ENCODE data around the gene DPPA4. TPM values are rescaled to one million over a fixed set of nuclear protein-coding genes. Genes with fewer than 3 reads are reported as not detected.

DPPA4 gene
- total RNA-seq, 2 experiments from 2014 or later: not detected

DNA sequence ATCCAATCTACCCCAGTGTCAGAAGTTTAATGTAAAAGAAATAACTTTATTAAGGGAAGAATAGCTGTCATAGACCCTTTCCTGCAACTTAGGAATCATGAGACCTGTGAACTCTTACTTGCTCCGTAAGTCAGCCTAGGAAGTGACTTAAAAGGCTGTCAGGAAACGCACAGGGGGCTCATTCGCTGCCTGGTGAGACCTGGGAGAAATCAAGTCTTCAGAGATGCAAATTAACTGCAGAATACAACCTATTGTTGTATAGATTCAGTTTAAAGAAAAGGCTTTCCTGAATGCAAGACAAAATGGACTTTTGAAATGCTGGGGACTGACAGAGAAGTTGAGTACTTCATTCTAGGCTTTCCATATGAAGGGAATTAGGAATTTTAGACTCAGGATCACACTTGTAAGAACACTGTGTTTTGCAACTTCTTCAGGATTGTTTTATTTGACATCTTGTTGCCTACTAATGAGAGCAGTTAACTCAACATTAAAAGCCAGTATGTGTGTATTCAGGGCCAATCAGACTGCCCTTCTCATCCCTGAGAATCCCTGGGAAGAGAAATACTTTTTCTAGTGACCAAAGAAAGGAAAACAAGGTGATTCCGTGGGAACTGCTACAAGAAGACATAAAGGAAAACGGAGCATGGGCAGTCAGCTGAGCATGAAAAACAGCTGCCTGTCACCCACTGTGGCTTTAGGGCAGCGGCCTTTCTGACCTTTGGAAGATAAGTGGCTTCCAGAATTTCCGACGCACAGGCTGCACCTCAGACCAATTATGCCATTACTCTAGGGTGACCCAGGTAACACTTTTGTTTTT, 18.5 kb upstream of the DPPA4 start:
- Mint-ChIP-seq H3K4me3 (no peak overlapping the region), H3K36me3 (no peaks in the 10 kb centered on the region), H3K9me3 (no peaks in the 10 kb centered on the region), H3K27ac (no peak overlapping the region), H3K4me1 (no peaks in the 10 kb centered on the region), H3K27me3 (peaks cover 3% of the 10 kb centered on the region)
- POLR2A ChIA-PET: no interaction called here
- DNase-seq (no peak), ATAC-seq (ENCODE audit: low read depth) (no peak)

DNA sequence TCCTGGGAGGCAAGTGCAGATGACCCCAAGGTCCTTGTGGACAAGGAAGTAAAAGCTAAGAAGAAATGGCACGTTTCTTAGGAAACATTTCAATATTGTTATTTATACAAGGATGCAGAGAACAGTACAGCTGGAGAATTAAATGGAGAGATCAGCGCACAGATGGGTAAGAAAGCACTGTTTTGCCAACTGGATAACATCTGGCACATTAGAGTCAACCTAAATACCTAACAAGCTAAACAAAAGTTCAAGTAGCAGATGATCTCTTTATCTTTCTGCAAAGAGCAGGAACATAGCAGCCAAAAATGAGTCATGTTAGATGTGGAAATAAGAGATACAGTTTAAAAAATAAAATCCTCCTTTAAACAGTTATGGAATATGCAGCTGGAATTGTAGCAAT, 15.7 kb upstream of the DPPA4 start:
- no peaks in the 10 kb centered on the region for H3K4me1 Mint-ChIP-seq
- ATAC-seq (ENCODE audit: low read depth) (no peak), DNase-seq (no peak)
- POLR2A ChIA-PET: no interaction called here
- H3K4me3 Mint-ChIP-seq: no peak overlapping the region
- peaks cover 3% of the 10 kb centered on the region for H3K27me3 Mint-ChIP-seq
- H3K27ac Mint-ChIP-seq: no peak overlapping the region
- no peaks in the 10 kb centered on the region for H3K36me3 Mint-ChIP-seq
- H3K9me3 Mint-ChIP-seq: no peaks in the 10 kb centered on the region

DNA sequence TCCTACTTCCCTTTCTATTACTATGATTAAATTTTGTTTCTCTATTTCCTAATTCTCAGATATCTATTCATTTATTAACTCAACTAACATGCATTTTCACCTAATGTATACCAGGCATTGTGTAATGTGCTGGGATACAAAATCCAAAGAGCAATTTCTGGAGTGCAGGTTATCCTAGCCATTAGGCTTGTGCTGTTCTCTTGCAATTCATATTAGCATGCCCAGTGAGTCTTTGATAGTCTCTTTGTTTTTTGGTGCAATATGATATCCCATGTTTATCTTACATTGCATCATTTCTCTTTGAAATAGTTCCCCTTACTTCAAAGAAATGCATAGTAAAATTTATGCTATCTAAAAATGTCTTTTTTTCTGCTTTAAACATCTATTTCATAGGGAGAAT, 13.9 kb upstream of the DPPA4 start:
- Mint-ChIP-seq H3K9me3 (no peaks in the 10 kb centered on the region), H3K4me3 (no peak overlapping the region), H3K27ac (no peak overlapping the region), H3K27me3 (peaks cover 3% of the 10 kb centered on the region), H3K4me1 (no peaks in the 10 kb centered on the region), H3K36me3 (no peaks in the 10 kb centered on the region)
- ATAC-seq (ENCODE audit: low read depth) (no peak), DNase-seq (no peak)
- POLR2A ChIA-PET: no interaction called here

DNA sequence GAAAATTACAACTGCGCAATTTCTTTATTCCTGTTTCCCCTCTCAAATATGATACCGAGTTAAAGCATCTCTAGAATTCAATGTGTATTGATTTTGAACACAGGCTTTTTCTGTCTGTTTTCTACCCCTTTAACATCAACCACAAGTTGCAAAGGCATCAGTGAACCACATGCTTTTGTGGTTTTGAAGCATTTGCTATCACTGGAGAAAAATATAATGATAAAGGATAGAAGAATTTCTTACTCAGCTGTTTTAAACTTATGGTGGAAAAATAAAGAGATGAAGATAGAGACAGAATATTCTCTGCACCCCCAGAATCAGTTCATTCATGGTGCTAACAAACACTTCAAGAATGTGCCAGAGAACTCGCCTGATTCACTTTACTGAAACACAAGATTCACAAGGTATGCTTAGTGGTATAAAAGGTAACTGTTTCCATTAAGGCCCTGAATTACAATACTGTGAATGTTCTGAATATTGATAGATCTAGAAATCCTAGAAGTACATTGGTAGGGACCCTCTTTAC, 9.5 kb upstream of the DPPA4 start:
- Mint-ChIP-seq H3K4me1 (no peaks in the 10 kb centered on the region), H3K4me3 (no peak overlapping the region), H3K27me3 (peaks cover 3% of the 10 kb centered on the region), H3K36me3 (no peaks in the 10 kb centered on the region), H3K27ac (no peak overlapping the region), H3K9me3 (peaks cover 2% of the 10 kb centered on the region)
- ATAC-seq (ENCODE audit: low read depth): no peak
- DNase-seq: no peak
- POLR2A ChIA-PET: no interaction called here

DNA sequence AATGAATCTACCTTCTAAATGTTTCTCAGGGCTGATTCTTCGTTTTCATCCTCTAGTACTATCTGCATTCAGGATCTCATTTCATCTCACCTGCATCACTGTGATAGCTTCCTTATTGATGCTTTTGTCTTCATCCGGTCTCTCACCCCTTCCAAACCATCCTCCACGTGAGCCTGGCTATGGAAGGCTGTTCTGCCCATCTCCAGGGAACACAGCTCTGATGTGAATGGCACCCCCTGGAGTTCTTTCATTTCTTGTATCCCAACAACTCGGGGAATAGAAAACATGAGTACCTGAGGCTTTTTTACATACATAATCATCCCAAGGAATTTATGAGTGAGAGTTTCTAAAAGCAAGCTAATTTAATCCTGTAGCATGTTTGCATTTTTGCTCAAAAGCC, 8.8 kb upstream of the DPPA4 start:
- peaks cover 3% of the 10 kb centered on the region for H3K27me3 Mint-ChIP-seq
- POLR2A ChIA-PET: no interaction called here
- no peaks in the 10 kb centered on the region for H3K4me1 Mint-ChIP-seq
- no peak for ATAC-seq (ENCODE audit: low read depth)
- no peak for DNase-seq
- peaks cover 3% of the 10 kb centered on the region for H3K9me3 Mint-ChIP-seq
- no peaks in the 10 kb centered on the region for H3K36me3 Mint-ChIP-seq
- H3K4me3 Mint-ChIP-seq: no peak overlapping the region
- H3K27ac Mint-ChIP-seq: no peak overlapping the region

DNA sequence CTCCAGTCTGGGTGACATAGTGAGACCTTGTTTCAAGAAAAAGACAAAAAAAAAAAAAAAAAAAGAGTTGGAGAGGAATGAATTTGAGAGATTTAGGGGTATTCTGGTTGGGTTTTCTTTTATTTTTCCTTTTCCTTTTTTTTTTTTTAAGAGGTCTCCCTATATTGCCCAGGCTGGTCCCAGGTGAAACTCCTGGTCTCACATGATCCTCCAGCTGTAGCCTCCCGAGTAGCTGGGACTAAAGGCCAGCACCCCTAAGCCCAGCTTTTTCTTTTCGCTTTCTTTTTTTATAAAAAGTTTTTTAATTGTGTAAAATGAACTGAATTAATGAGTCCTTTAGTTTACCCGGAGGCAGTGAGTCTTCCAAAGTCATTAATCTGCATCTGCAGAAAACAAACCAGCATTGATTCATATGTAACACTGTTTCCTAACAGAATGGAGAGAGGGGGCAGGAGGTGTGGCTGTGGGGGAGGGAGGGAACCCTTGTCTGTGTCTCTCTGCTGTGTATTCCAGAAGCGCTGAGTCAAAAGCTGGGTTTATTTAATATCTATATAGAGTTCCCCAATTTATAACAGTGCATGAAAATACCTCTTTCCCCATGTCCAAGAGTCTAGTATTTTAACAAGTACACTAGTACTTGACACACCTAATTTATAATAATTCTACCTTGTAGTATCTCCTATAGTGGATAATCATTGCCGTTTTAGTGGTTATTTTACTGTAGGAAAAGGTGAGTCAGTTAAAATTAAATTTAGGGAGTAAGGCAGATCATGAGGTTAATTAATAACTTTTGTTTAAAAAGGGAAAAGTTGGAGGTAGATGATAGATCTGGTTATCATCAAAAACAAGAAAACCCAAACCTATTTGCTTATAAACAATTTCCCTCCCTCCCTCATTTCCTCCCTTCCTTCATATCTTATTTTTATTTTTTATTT, 2.6 kb upstream of the DPPA4 start:
- Mint-ChIP-seq H3K27me3 (peaks cover 27% of the 10 kb centered on the region), H3K9me3 (peaks cover 3% of the 10 kb centered on the region), H3K36me3 (no peaks in the 10 kb centered on the region), H3K4me3 (no peak overlapping the region), H3K27ac (no peak overlapping the region), H3K4me1 (no peaks in the 10 kb centered on the region)
- ATAC-seq (ENCODE audit: low read depth) (no peak), DNase-seq (no peak)
- POLR2A ChIA-PET: no interaction called here

DNA sequence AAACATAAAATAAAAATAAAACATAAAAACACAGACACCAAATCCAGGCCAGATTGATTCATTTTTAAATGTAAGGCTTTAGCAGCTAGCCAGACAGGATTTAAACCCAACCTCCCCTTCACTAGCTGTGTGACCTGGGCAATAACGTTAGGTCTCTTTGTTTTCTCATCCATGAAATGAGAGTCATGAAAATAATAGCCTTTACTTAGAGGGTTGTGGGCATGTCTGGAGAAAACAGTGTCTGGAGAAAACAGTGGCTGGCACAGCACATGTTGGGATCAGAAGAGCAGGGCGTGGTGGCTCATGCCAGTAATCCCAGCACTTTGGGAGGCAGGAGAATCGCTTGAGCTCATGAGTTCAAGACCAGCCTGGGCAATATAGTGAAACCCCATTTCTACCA, 1.9 kb upstream of the DPPA4 start:
- Mint-ChIP-seq H3K9me3 (peaks cover 3% of the 10 kb centered on the region), H3K4me1 (no peaks in the 10 kb centered on the region), H3K4me3 (no peak overlapping the region), H3K27me3 (peaks cover 31% of the 10 kb centered on the region), H3K27ac (no peak overlapping the region), H3K36me3 (no peaks in the 10 kb centered on the region)
- DNase-seq (no peak), ATAC-seq (ENCODE audit: low read depth) (no peak)
- POLR2A ChIA-PET: no interaction called here

DNA sequence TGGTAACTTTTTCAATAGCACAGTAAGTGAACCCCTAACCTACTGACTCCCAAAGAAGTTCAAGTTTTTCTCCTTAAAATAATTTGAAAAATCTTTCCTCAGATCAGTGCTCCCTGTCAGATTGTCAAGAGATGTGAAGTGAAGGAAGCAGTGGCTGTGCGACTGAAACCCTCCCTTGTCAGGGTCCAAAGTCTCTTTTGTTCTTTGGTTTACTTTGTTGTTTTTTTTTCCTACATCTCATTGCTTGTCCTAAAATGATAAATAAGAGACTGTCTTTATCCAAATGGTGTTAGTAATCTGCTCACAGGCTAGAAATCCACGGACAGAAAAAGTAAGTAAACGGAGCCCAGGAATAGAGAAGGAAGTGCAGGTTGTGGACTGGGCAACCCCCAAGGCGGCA, 976 bp upstream of the DPPA4 start:
- ATAC-seq (ENCODE audit: low read depth) (no peak), DNase-seq (no peak)
- no peak overlapping the region for H3K4me3 Mint-ChIP-seq
- no peak overlapping the region for H3K27ac Mint-ChIP-seq
- H3K27me3 Mint-ChIP-seq: peaks cover 35% of the 10 kb centered on the region
- peaks cover 3% of the 10 kb centered on the region for H3K9me3 Mint-ChIP-seq
- H3K4me1 Mint-ChIP-seq: no peaks in the 10 kb centered on the region
- no peaks in the 10 kb centered on the region for H3K36me3 Mint-ChIP-seq
- POLR2A ChIA-PET: no interaction called here

DNA sequence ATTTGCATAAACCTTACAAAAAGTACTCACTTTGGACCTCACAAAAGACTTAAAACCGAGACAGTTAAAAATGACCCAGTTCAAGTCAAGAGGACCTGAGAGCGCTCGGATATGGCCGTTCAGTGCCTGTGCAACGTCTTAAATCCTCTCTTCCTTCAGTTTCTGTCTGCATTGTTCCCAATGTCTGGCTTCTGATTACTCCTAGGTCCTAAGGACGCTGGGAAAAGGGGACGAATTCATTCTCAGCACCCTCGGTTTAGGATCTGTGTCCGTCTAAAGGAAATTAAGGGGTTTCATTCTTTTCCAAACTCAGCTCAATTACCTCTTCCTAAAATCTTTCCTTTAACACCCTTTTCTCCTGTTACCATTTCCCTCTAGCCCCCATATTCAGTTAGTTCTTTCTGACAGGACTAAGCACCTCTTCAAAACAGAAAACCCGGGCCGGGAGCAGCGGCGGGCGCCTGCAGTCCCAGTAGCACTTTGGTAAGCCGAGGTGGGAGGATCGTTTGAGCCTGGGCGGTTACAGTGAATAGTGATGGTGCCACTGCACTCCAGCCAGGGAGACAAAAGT, 970 bp downstream of the DPPA4 start:
- no peaks in the 10 kb centered on the region for H3K4me1 Mint-ChIP-seq
- no peaks in the 10 kb centered on the region for H3K9me3 Mint-ChIP-seq
- DNase-seq (no peak), ATAC-seq (ENCODE audit: low read depth) (peak; percentile 58)
- H3K27ac Mint-ChIP-seq: no peak overlapping the region
- peaks cover 35% of the 10 kb centered on the region for H3K27me3 Mint-ChIP-seq
- POLR2A ChIA-PET: no interaction called here
- H3K4me3 Mint-ChIP-seq: peak overlapping the region; percentile 62
- H3K36me3 Mint-ChIP-seq: no peaks in the 10 kb centered on the region

DNA sequence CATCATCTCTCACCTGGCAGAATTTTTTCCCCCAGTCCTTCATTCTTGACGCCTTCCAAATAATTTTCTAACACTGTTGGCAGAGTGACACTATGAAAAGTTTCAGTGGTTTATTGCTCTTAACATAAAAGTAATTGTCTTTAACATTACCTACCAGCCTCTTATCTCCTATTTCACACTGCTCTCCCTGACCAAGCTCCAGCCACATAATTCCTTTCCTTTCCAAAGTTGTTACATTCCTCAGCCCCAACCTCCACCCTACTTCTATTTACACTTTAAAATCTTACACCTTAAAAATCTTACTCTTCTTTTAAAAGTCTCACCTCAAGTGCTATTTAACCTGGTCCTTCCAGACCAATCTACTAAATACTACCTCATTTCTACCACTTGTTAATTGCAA, 2.8 kb downstream of the DPPA4 start:
- ATAC-seq (ENCODE audit: low read depth) (no peak), DNase-seq (no peak)
- H3K9me3 Mint-ChIP-seq: no peaks in the 10 kb centered on the region
- no peaks in the 10 kb centered on the region for H3K4me1 Mint-ChIP-seq
- POLR2A ChIA-PET: no interaction called here
- H3K27ac Mint-ChIP-seq: no peak overlapping the region
- no peaks in the 10 kb centered on the region for H3K36me3 Mint-ChIP-seq
- H3K27me3 Mint-ChIP-seq: peaks cover 30% of the 10 kb centered on the region
- no peak overlapping the region for H3K4me3 Mint-ChIP-seq

DNA sequence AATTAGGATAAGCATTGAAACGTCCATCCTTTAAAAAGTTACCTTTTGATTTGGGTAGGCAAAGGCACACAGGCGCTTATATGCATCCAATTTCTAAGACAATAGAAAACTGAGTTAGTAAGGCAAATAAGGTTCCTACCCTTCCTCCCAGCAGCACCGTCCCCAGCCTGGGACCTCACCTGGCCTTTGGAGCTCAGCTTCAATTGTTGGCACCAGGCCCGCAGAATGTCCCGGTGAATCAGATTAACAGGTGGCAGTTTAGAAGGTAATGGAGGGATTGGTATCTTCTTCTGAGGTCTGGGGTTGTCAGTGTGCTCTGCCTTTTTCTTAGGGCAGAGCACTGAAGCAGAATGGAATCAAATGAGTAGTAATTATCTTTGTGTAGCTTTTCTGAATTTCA, 5.7 kb downstream of the DPPA4 start:
- Mint-ChIP-seq H3K9me3 (no peaks in the 10 kb centered on the region), H3K4me1 (no peaks in the 10 kb centered on the region), H3K27ac (no peak overlapping the region), H3K27me3 (peaks cover 14% of the 10 kb centered on the region), H3K4me3 (no peak overlapping the region), H3K36me3 (no peaks in the 10 kb centered on the region)
- no peak for ATAC-seq (ENCODE audit: low read depth)
- no peak for DNase-seq
- POLR2A ChIA-PET: no interaction called here

DNA sequence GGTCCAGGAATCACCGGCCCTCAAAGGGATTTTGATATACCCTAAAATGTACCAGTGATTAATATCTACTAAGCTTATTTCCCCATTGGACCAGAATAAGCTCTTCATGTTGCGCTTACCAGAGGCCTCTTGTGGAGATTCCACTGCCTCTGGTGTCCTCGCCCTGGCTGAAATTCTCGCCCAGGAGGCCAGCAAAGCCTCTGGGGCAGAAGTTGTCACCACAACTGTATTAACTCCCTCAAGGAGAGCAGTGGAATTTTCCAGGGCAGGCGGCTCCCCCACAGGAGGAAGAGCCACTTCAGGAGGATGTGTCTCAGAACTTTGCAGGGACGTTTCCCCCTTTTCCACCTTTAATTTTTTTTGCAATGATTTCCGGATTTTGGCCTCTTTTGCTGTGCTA, 6.9 kb downstream of the DPPA4 start:
- Mint-ChIP-seq H3K36me3 (no peaks in the 10 kb centered on the region), H3K9me3 (no peaks in the 10 kb centered on the region), H3K4me3 (no peak overlapping the region), H3K4me1 (no peaks in the 10 kb centered on the region), H3K27ac (no peak overlapping the region), H3K27me3 (peaks cover 8% of the 10 kb centered on the region)
- POLR2A ChIA-PET: no interaction called here
- no peak for DNase-seq
- no peak for ATAC-seq (ENCODE audit: low read depth)

DNA sequence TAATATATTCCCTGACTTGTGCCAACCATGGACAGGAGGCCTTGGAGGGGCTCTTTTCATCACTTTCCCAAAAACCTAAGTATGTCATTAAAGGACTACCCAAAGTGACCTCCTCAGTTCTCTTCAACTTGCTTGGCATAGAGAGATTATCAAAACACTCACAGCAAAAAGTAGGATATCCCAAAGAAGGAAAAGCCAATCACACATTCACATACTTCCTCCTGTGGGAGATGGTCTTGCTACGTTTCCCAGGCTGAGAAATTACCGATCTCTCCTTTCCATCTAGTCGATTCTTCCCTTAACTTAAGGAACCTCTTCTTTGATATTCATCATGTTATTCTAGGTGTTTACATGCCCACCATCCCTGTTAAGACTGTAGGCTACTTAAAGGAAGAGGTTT, 9.1 kb downstream of the DPPA4 start:
- Mint-ChIP-seq H3K4me1 (no peaks in the 10 kb centered on the region), H3K4me3 (no peak overlapping the region), H3K27ac (no peak overlapping the region), H3K9me3 (no peaks in the 10 kb centered on the region), H3K36me3 (no peaks in the 10 kb centered on the region), H3K27me3 (no peaks in the 10 kb centered on the region)
- POLR2A ChIA-PET: no interaction called here
- DNase-seq (no peak), ATAC-seq (ENCODE audit: low read depth) (no peak)

DNA sequence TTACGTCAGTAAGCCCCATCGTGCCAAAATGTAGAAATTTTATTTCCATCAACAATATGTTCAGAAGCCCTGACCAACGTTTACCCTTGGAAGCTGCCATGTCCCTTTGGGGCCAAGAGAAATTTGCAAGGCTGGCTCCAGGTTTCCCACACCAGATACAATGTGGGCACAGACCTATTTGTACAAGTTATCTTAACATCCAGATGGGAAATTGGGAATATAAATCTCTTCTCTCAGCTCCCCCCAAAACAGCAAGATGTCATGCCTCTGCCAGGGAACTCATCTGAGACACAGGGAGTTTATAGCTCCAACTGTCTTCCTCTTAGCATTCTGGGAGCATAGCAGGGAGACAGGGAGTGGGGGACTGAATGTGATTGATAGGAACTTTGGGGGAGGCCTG, 11.7 kb downstream of the DPPA4 start:
- no peaks in the 10 kb centered on the region for H3K4me1 Mint-ChIP-seq
- no peak overlapping the region for H3K27ac Mint-ChIP-seq
- no peak for ATAC-seq (ENCODE audit: low read depth)
- no peak overlapping the region for H3K4me3 Mint-ChIP-seq
- H3K27me3 Mint-ChIP-seq: no peaks in the 10 kb centered on the region
- no peaks in the 10 kb centered on the region for H3K9me3 Mint-ChIP-seq
- no peak for DNase-seq
- POLR2A ChIA-PET: no interaction called here
- H3K36me3 Mint-ChIP-seq: no peaks in the 10 kb centered on the region
